BLaER1 (cell line): ENCODE data around the gene HUWE1.

ENCODE experiments used
- H3K27ac ChIP-seq: shearing (Covaris generic); formaldehyde crosslinking; 2 replicates; pipeline ENCODE4 v1.8.1; 2022
- H3K27me3 ChIP-seq: shearing (Covaris generic); formaldehyde crosslinking; 2 replicates; pipeline ENCODE4 v1.8.1; 2022
- H3K36me3 ChIP-seq: shearing (Covaris generic); formaldehyde crosslinking; 2 replicates; pipeline ENCODE4 v1.8.1; 2022
- H3K4me1 ChIP-seq: shearing (Covaris generic); formaldehyde crosslinking; 2 replicates; pipeline ENCODE4 v1.8.1; 2022
- H3K4me2 ChIP-seq: shearing (Covaris generic); formaldehyde crosslinking; 2 replicates; pipeline ENCODE4 v1.8.1; 2022
- H3K4me3 ChIP-seq: shearing (Covaris generic); formaldehyde crosslinking; 2 replicates; pipeline ENCODE4 v1.8.1; 2022
- H3K9ac ChIP-seq: shearing (Covaris generic); formaldehyde crosslinking; 2 replicates; pipeline ENCODE4 v1.8.1; 2022
- H3K9me3 ChIP-seq: shearing (Covaris generic); formaldehyde crosslinking; 2 replicates; pipeline ENCODE4 v1.8.1; 2022
- H4K20me1 ChIP-seq: shearing (Covaris generic); formaldehyde crosslinking; 2 replicates; pipeline ENCODE4 v1.8.1; 2022
- Cebpa-rat ChIP-seq: shearing (Covaris generic); IDR thresholded peaks from 2 replicates; pipeline ENCODE4 v1.8.1; 2022

HUWE1 gene

GRCh38 chrX:53674581-53674980, 11.9 kb downstream of the HUWE1 start:
- Histone ChIP-seq H3K4me3 (no peak overlapping the region), H3K9ac (no peak overlapping the region), H3K27ac (no peak overlapping the region), H3K4me1 (no peaks in the 10 kb centered on the region), H3K36me3 (peaks cover 41% of the 10 kb centered on the region), H3K9me3 (no peaks in the 10 kb centered on the region), H4K20me1 (peaks cover 99% of the 10 kb centered on the region), H3K4me2 (no peak overlapping the region), H3K27me3 (peaks cover 28% of the 10 kb centered on the region; the same call in 1 of the 2 replicates)
- no peak for TF ChIP-seq Cebpa-rat

GRCh38 chrX:53669258-53669657, 17.3 kb downstream of the HUWE1 start:
- Histone ChIP-seq H3K36me3 (peaks cover 47% of the 10 kb centered on the region), H4K20me1 (peaks cover 100% of the 10 kb centered on the region), H3K9ac (no peak overlapping the region), H3K27ac (no peak overlapping the region), H3K4me2 (no peak overlapping the region), H3K4me1 (no peaks in the 10 kb centered on the region), H3K4me3 (no peak overlapping the region), H3K27me3 (peaks cover 28% of the 10 kb centered on the region; the same call in 1 of the 2 replicates), H3K9me3 (no peaks in the 10 kb centered on the region)
- no peak for TF ChIP-seq Cebpa-rat

- H3K9me3 ChIP-seq = no peaks in the 10 kb centered on the region
- TF ChIP-seq Cebpa-rat = no peak
Measured at GRCh38 chrX:53666171-53666570, 20.3 kb downstream of the HUWE1 start.

GRCh38 chrX:53660004-53660403, 26.5 kb downstream of the HUWE1 start:
- H3K27ac ChIP-seq = no peak overlapping the region
- H3K4me1 ChIP-seq = no peaks in the 10 kb centered on the region
- H3K9ac ChIP-seq = no peak overlapping the region
- H3K9me3 ChIP-seq = no peaks in the 10 kb centered on the region; the same call in 1 of the 2 replicates
- H3K36me3 ChIP-seq = peaks cover 57% of the 10 kb centered on the region
- peaks cover 61% of the 10 kb centered on the region for H3K27me3 ChIP-seq
- TF ChIP-seq Cebpa-rat = no peak
- peaks cover 100% of the 10 kb centered on the region for H4K20me1 ChIP-seq
- no peak overlapping the region for H3K4me2 ChIP-seq
- no peak overlapping the region for H3K4me3 ChIP-seq

More at GRCh38 chrX:53666171-53666570, 20.3 kb downstream of the HUWE1 start:
- Histone ChIP-seq H3K9ac (no peak overlapping the region), H3K4me3 (no peak overlapping the region), H4K20me1 (peaks cover 100% of the 10 kb centered on the region), H3K27ac (no peak overlapping the region), H3K27me3 (peaks cover 35% of the 10 kb centered on the region), H3K36me3 (peaks cover 67% of the 10 kb centered on the region), H3K4me2 (no peak overlapping the region), H3K4me1 (no peaks in the 10 kb centered on the region)

GRCh38 chrX:53659039-53659438, 27.5 kb downstream of the HUWE1 start:
- TF ChIP-seq Cebpa-rat = no peak
- Histone ChIP-seq H4K20me1 (peaks cover 100% of the 10 kb centered on the region), H3K27me3 (peaks cover 63% of the 10 kb centered on the region), H3K4me1 (no peaks in the 10 kb centered on the region), H3K4me3 (no peak overlapping the region), H3K9me3 (no peaks in the 10 kb centered on the region; the same call in 1 of the 2 replicates), H3K27ac (no peak overlapping the region), H3K36me3 (peaks cover 51% of the 10 kb centered on the region), H3K4me2 (no peak overlapping the region), H3K9ac (no peak overlapping the region)

- Histone ChIP-seq H3K4me3 (no peak overlapping the region), H3K9me3 (no peaks in the 10 kb centered on the region; the same call in 1 of the 2 replicates), H3K9ac (no peak overlapping the region), H3K27me3 (peaks cover 64% of the 10 kb centered on the region), H3K27ac (no peak overlapping the region), H3K4me1 (no peaks in the 10 kb centered on the region), H3K4me2 (no peak overlapping the region), H4K20me1 (peaks cover 100% of the 10 kb centered on the region), H3K36me3 (peaks cover 45% of the 10 kb centered on the region)
- TF ChIP-seq Cebpa-rat = no peak
Measured at GRCh38 chrX:53656845-53657244, 29.7 kb downstream of the HUWE1 start.

- Histone ChIP-seq H3K9me3 (no peaks in the 10 kb centered on the region; the same call in 1 of the 2 replicates), H3K9ac (no peak overlapping the region), H3K4me2 (no peak overlapping the region), H3K4me3 (no peak overlapping the region), H3K27me3 (peaks cover 69% of the 10 kb centered on the region), H3K4me1 (no peaks in the 10 kb centered on the region), H3K27ac (no peak overlapping the region), H4K20me1 (peaks cover 100% of the 10 kb centered on the region), H3K36me3 (peaks cover 51% of the 10 kb centered on the region)
- no peak for TF ChIP-seq Cebpa-rat
Measured at GRCh38 chrX:53654376-53654775, 32.1 kb downstream of the HUWE1 start.

GRCh38 chrX:53644751-53645150, 41.8 kb downstream of the HUWE1 start:
- H3K4me3 ChIP-seq = no peak overlapping the region
- H3K27me3 ChIP-seq = peaks cover 82% of the 10 kb centered on the region
- no peaks in the 10 kb centered on the region for H3K4me1 ChIP-seq
- no peak overlapping the region for H3K9ac ChIP-seq
- H4K20me1 ChIP-seq = peaks cover 86% of the 10 kb centered on the region
- H3K27ac ChIP-seq = no peak overlapping the region
- no peaks in the 10 kb centered on the region for H3K9me3 ChIP-seq
- H3K4me2 ChIP-seq = no peak overlapping the region
- no peak for TF ChIP-seq Cebpa-rat
- peaks cover 83% of the 10 kb centered on the region for H3K36me3 ChIP-seq

- Histone ChIP-seq H3K4me3 (no peak overlapping the region), H4K20me1 (peaks cover 83% of the 10 kb centered on the region), H3K4me2 (no peak overlapping the region), H3K9me3 (no peaks in the 10 kb centered on the region), H3K27me3 (peaks cover 73% of the 10 kb centered on the region), H3K9ac (no peak overlapping the region), H3K27ac (no peak overlapping the region), H3K4me1 (no peaks in the 10 kb centered on the region), H3K36me3 (peaks cover 79% of the 10 kb centered on the region)
- peak; percentile 52; the same call in 1 of the 2 replicates for TF ChIP-seq Cebpa-rat
Measured at GRCh38 chrX:53642337-53642736, 44.2 kb downstream of the HUWE1 start.

- H3K9ac ChIP-seq = no peak overlapping the region
- H3K27ac ChIP-seq = no peak overlapping the region
- peaks cover 89% of the 10 kb centered on the region for H4K20me1 ChIP-seq
- peaks cover 80% of the 10 kb centered on the region for H3K36me3 ChIP-seq
- peaks cover 77% of the 10 kb centered on the region for H3K27me3 ChIP-seq
- H3K4me2 ChIP-seq = no peak overlapping the region
- no peak overlapping the region for H3K4me3 ChIP-seq
- TF ChIP-seq Cebpa-rat = no peak
- H3K4me1 ChIP-seq = no peaks in the 10 kb centered on the region
- no peaks in the 10 kb centered on the region for H3K9me3 ChIP-seq
Measured at GRCh38 chrX:53639257-53639656, 47.3 kb downstream of the HUWE1 start.

GRCh38 chrX:53637479-53637878, 49.0 kb downstream of the HUWE1 start:
- H3K9me3 ChIP-seq = no peaks in the 10 kb centered on the region
- no peak overlapping the region for H3K27ac ChIP-seq
- peaks cover 79% of the 10 kb centered on the region for H3K27me3 ChIP-seq
- H4K20me1 ChIP-seq = peaks cover 95% of the 10 kb centered on the region
- H3K4me1 ChIP-seq = no peaks in the 10 kb centered on the region
- TF ChIP-seq Cebpa-rat = no peak
- H3K4me3 ChIP-seq = no peak overlapping the region
- peaks cover 78% of the 10 kb centered on the region for H3K36me3 ChIP-seq
- H3K4me2 ChIP-seq = no peak overlapping the region
- no peak overlapping the region for H3K9ac ChIP-seq
